Choroid plexus epithelial cell (primary cell): ENCODE results near the gene POLRMT.
"Not testable (repeated sequence)": the region's sequence is repeated elsewhere in the genome, so short reads cannot be mapped to it uniquely, and the experiment has no call there.

Source experiments
- DNase-seq: peaks from one replicate; pipeline ENCODE4 v3.0.0-alpha.2; 2010; ENCODE audit warnings: low read depth
- H3K4me3 ChIP-seq: 2 replicates; pipeline ENCODE4 v1.5.1; 2011; ENCODE audit warnings: low read depth, mild to moderate bottlenecking, control low read depth, low read length, moderate library complexity
- CTCF ChIP-seq: conservative IDR thresholded peaks from 2 replicates; pipeline ENCODE4 v1.5.1; 2011; ENCODE audit warnings: low read depth, mild to moderate bottlenecking, control low read depth, inconsistent platforms, low read length, moderate library complexity

Gene POLRMT

GRCh38 chr19:628168-628567 lies 5.2 kb downstream of the POLRMT start:
- no peak for DNase-seq
- peak; percentile 62 for TF ChIP-seq CTCF
- no peak overlapping the region for H3K4me3 ChIP-seq

- not testable (repeated sequence) for H3K4me3 ChIP-seq, DNase-seq
These were observed 6.8 kb downstream of the POLRMT start for GRCh38 chr19:626566-626965.

- no peak for TF ChIP-seq CTCF
- no peak overlapping the region for H3K4me3 ChIP-seq
- DNase-seq = no peak
These were observed 8.1 kb downstream of the POLRMT start for GRCh38 chr19:625257-625656.

- no peak overlapping the region for H3K4me3 ChIP-seq
- DNase-seq = no peak
- no peak for TF ChIP-seq CTCF
These were observed 8.8 kb downstream of the POLRMT start for GRCh38 chr19:624433-625109.

GRCh38 chr19:623974-624373 lies 9.4 kb downstream of the POLRMT start:
- no peak overlapping the region for H3K4me3 ChIP-seq
- DNase-seq = peak; percentile 98
- TF ChIP-seq CTCF = no peak

- TF ChIP-seq CTCF = no peak
- H3K4me3 ChIP-seq = no peak overlapping the region
- no peak for DNase-seq
These were observed 10.0 kb downstream of the POLRMT start for GRCh38 chr19:623175-623916.

GRCh38 chr19:622666-623065 lies 10.7 kb downstream of the POLRMT start:
- DNase-seq = no peak
- no peak overlapping the region for H3K4me3 ChIP-seq
- no peak for TF ChIP-seq CTCF
